HFFc6 (cell line): ENCODE measurements around the gene ITSN2. TPM values are rescaled to one million over a fixed set of nuclear protein-coding genes. Genes with fewer than 3 reads are reported as not detected.

Source experiments
- DNase-seq: peaks from one replicate; pipeline ENCODE4 v3.0.0-alpha.2; 2018
- H3K27ac Mint-ChIP-seq: 2 replicates; pipeline ENCODE4 v1.8.0; 2020; ENCODE audit warnings: mild to moderate bottlenecking, mixed read lengths
- H3K27me3 Mint-ChIP-seq: 2 replicates; pipeline ENCODE4 v1.8.0; 2021; ENCODE audit warnings: mild to moderate bottlenecking, moderate library complexity, mixed read lengths; ENCODE audit not compliant: insufficient read depth
- H3K36me3 Mint-ChIP-seq: 2 replicates; pipeline ENCODE4 v1.8.0; 2021; ENCODE audit warnings: low read depth, mixed read lengths
- H3K4me1 Mint-ChIP-seq: 2 replicates; pipeline ENCODE4 v1.8.0; 2020; ENCODE audit warnings: low read depth, mixed read lengths
- H3K4me3 Mint-ChIP-seq: 2 replicates; pipeline ENCODE4 v1.8.0; 2020; ENCODE audit warnings: mild to moderate bottlenecking, moderate library complexity, mixed read lengths
- H3K9me3 Mint-ChIP-seq: 2 replicates; pipeline ENCODE4 v1.8.0; 2020; ENCODE audit warnings: mild to moderate bottlenecking, mixed read lengths
- total RNA-seq, 6 experiments: library from RNA; stranded (reverse); fragmentation: NEBNext Ultra II Directional; extraction: Animal tissue kit (Norgen Biotek cat#: 25700); gene quantifications; 2 replicates in 1 of 6; 3 replicates in 5 of 6; pipeline ENCODE4 v1.2.3, GENCODE V29; 2021
- TF ChIP-seq, protein P1 (sequence below): fragments of 200-600 bp; sonication (generic); IDR thresholded peaks from 2 replicates; pipeline ENCODE4 v1.5.0; 2021; ENCODE audit warnings: antibody characterized with exemption, mild to moderate bottlenecking

The ITSN2 gene
- total RNA-seq, 6 experiments from 2014 or later, result 26.2 to 32.3 (median 29.5) TPM

- no peaks in the 10 kb centered on the region for H3K9me3 Mint-ChIP-seq
- no peak overlapping the region for H3K4me3 Mint-ChIP-seq
- DNase-seq, result no peak
- H3K36me3 Mint-ChIP-seq, result peaks cover 2% of the 10 kb centered on the region; the same call in 1 of the 2 replicates
- TF ChIP-seq, protein P1, sequence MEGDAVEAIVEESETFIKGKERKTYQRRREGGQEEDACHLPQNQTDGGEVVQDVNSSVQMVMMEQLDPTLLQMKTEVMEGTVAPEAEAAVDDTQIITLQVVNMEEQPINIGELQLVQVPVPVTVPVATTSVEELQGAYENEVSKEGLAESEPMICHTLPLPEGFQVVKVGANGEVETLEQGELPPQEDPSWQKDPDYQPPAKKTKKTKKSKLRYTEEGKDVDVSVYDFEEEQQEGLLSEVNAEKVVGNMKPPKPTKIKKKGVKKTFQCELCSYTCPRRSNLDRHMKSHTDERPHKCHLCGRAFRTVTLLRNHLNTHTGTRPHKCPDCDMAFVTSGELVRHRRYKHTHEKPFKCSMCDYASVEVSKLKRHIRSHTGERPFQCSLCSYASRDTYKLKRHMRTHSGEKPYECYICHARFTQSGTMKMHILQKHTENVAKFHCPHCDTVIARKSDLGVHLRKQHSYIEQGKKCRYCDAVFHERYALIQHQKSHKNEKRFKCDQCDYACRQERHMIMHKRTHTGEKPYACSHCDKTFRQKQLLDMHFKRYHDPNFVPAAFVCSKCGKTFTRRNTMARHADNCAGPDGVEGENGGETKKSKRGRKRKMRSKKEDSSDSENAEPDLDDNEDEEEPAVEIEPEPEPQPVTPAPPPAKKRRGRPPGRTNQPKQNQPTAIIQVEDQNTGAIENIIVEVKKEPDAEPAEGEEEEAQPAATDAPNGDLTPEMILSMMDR, result peak; percentile 51
- H3K27ac Mint-ChIP-seq, result no peak overlapping the region
- H3K4me1 Mint-ChIP-seq, result peaks cover 12% of the 10 kb centered on the region
- no peaks in the 10 kb centered on the region for H3K27me3 Mint-ChIP-seq
These were observed 8.4 kb downstream of the ITSN2 start for GRCh38 chr2:24351981-24352380.

DNA sequence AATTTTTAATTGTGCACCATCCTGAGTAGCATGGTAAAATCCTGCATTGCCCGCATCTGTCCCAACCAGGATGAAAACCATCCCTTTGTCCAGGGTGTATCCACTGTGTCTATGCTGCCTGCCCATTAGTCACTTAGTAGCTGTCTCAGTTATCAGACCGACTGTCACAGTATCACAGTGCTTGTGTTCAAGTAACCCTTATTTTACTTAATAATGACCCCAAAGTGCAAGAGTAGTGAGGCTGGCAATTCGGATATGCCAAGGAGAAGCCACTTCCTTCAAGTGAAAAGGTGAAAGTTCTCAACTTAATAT is 8.8 kb downstream of the ITSN2 start:
- no peak for DNase-seq
- H3K27ac Mint-ChIP-seq, result no peak overlapping the region
- H3K9me3 Mint-ChIP-seq, result no peaks in the 10 kb centered on the region
- no peak overlapping the region for H3K4me3 Mint-ChIP-seq
- no peaks in the 10 kb centered on the region for H3K27me3 Mint-ChIP-seq
- no peaks in the 10 kb centered on the region for H3K36me3 Mint-ChIP-seq
- TF ChIP-seq, protein P1, result no peak
- peaks cover 12% of the 10 kb centered on the region for H3K4me1 Mint-ChIP-seq

- Mint-ChIP-seq H3K4me1 (peaks cover 17% of the 10 kb centered on the region), H3K4me3 (no peak overlapping the region), H3K27ac (no peak overlapping the region), H3K36me3 (no peaks in the 10 kb centered on the region), H3K27me3 (no peaks in the 10 kb centered on the region), H3K9me3 (no peaks in the 10 kb centered on the region)
- DNase-seq, result no peak
- TF ChIP-seq, protein P1, result no peak
These were observed 9.3 kb downstream of the ITSN2 start for GRCh38 chr2:24350826-24351626.

DNA sequence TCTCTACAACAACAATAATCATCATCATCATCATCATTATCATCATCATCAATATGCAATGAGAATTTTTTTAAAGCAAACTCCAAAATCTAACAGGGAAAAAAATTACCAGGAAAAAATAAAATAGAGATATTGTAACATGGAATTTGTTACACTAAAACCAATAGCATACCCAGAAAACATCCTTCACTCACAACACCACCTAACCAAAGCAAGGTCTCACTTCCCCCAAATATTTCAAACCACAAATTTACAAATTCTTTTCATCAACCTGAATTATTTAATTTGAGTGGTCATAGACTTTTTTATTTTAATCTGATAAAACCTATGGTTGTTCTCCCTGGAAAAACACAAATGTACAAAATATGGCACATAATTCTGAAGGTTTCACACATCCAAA is 11.2 kb downstream of the ITSN2 start:
- H3K4me1 Mint-ChIP-seq, result peaks cover 21% of the 10 kb centered on the region
- H3K27ac Mint-ChIP-seq, result no peak overlapping the region
- no peaks in the 10 kb centered on the region for H3K27me3 Mint-ChIP-seq
- H3K4me3 Mint-ChIP-seq, result no peak overlapping the region
- H3K9me3 Mint-ChIP-seq, result no peaks in the 10 kb centered on the region
- H3K36me3 Mint-ChIP-seq, result no peaks in the 10 kb centered on the region
- DNase-seq, result no peak
- TF ChIP-seq, protein P1, result no peak

- H3K36me3 Mint-ChIP-seq, result no peaks in the 10 kb centered on the region
- no peaks in the 10 kb centered on the region for H3K27me3 Mint-ChIP-seq
- no peak overlapping the region for H3K27ac Mint-ChIP-seq
- TF ChIP-seq, protein P1, result no peak
- peaks cover 29% of the 10 kb centered on the region for H3K4me1 Mint-ChIP-seq
- DNase-seq, result no peak
- no peaks in the 10 kb centered on the region for H3K9me3 Mint-ChIP-seq
- no peak overlapping the region for H3K4me3 Mint-ChIP-seq
These were observed 14.4 kb downstream of the ITSN2 start for GRCh38 chr2:24345937-24346336.
